Measurements from ENCODE around the gene SLC6A12.
A peak's percentile ranks its signal among the peaks of the same experiment; 100 is the strongest.

Gene SLC6A12

GRCh38 chr12:154058-154457 is 59.9 kb downstream of the SLC6A12 start:
- H3K4me3 ChIP-seq (ENCODE audit: low read depth, low read length), result no peak overlapping the region
- no peak for DNase-seq (ENCODE audit: low read depth)
- TF ChIP-seq CTCF (IDR thresholded peaks at IDR 0.05; ENCODE audit: low read depth, low read length, missing control alignments), result no peak

GRCh38 chr12:153080-153746 is 60.7 kb downstream of the SLC6A12 start:
- peak; percentile 12 for DNase-seq (ENCODE audit: low read depth)
- H3K4me3 ChIP-seq (ENCODE audit: low read depth, low read length), result no peak overlapping the region
- peak; percentile 85 for TF ChIP-seq CTCF (IDR thresholded peaks at IDR 0.05; ENCODE audit: low read depth, low read length, missing control alignments)

- no peak for DNase-seq (ENCODE audit: low read depth)
- no peak overlapping the region for H3K4me3 ChIP-seq (ENCODE audit: low read depth, low read length)
- no peak for TF ChIP-seq CTCF (IDR thresholded peaks at IDR 0.05; ENCODE audit: low read depth, low read length, missing control alignments)
Observed at GRCh38 chr12:152440-152839, 61.5 kb downstream of the SLC6A12 start.

GRCh38 chr12:151579-151978 is 62.4 kb downstream of the SLC6A12 start:
- H3K4me3 ChIP-seq (ENCODE audit: low read depth, low read length), result no peak overlapping the region
- TF ChIP-seq CTCF (IDR thresholded peaks at IDR 0.05; ENCODE audit: low read depth, low read length, missing control alignments), result no peak
- DNase-seq (ENCODE audit: low read depth), result no peak

- no peak for TF ChIP-seq CTCF (IDR thresholded peaks at IDR 0.05; ENCODE audit: low read depth, low read length, missing control alignments)
- no peak overlapping the region for H3K4me3 ChIP-seq (ENCODE audit: low read depth, low read length)
- no peak for DNase-seq (ENCODE audit: low read depth)
Observed at GRCh38 chr12:148676-149416, 65.1 kb downstream of the SLC6A12 start.

GRCh38 chr12:147242-147641 is 66.7 kb downstream of the SLC6A12 start:
- TF ChIP-seq CTCF (IDR thresholded peaks at IDR 0.05; ENCODE audit: low read depth, low read length, missing control alignments), result no peak
- no peak for DNase-seq (ENCODE audit: low read depth)
- no peak overlapping the region for H3K4me3 ChIP-seq (ENCODE audit: low read depth, low read length)

All from GM12864 (cell line).